ENCODE measurements around the gene MUC6. TPM values are rescaled to one million over a fixed set of nuclear protein-coding genes. Genes with fewer than 3 reads are reported as not detected.

MUC6 gene
- total and polyA plus RNA-seq, 2 of the 8 experiments (the other 6 are each of a cell fraction or from before 2014, with no cell fraction given): not detected

DNA sequence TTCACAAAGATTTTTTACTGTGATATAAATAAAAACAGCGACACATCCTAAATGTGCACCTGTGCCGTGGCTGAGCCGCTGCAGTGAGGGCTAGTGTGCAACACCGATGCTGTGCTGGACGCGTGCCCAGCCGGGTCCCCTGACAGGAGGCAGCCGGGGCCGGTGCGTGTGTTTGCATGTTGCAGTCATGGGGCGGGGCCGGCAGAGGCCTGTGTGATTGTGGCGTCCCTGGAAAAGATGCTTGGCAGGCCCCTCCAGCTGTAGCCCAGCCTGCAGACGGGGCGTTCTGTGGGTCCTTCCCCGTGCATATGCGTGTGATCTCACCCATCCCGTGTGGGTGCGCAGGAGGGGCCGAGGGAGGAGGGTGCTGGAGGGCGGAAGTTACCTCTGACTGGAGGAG is 30.6 kb downstream of the MUC6 start:
- 92% methylated on average over 21 of the region's 21 CpGs; no CpG with 5 or more reads in 1 of the 2 experiments for WGBS, 2 experiments (ENCODE audit: extremely low coverage in 1 of 2, insufficient coverage in 1 of 2, insufficient read length in 1 of 2, insufficient replicate concordance in 2 of 2, low coverage in 1 of 2, low lambda C conversion rate in 2 of 2, missing lambda C conversion rate in 1 of 2)
- no peaks in the 10 kb centered on the region for H3K23me2 ChIP-seq (ENCODE audit: low read depth, low read length)
- no peak overlapping the region for H2BK5ac ChIP-seq (ENCODE audit: low read depth, low read length)
- peaks cover 15 to 33% (median 30%) of the 10 kb centered on the region in 4 experiments for H3K36me3 ChIP-seq (ENCODE audit: control insufficient read depth in 2 of 4, insufficient read depth in 4 of 4, low read length in 3 of 4)
- no peak overlapping the region for H3K4me3 ChIP-seq (ENCODE audit: extremely low read depth in 1 of 4, insufficient read depth in 2 of 4, low read depth in 3 of 4, low read length in 4 of 4)
- H3K4me1 ChIP-seq (replicated peaks in 1 of 4; ENCODE audit: control insufficient read depth in 3 of 4, insufficient read depth in 4 of 4, low read length in 3 of 4): no peaks in the 10 kb centered on the region
- FAIRE-seq (no peak), DNase-seq (ENCODE audit: low read depth in 1 of 2, low spot score in 2 of 2) (no peak)
- no peak overlapping the region for H3K56ac ChIP-seq (replicated peaks; ENCODE audit: insufficient read length, low read depth, low read length)
- TF ChIP-seq RNF2 (IDR thresholded peaks at IDR 0.05; ENCODE audit: borderline replicate concordance, low read depth, low read length, missing control alignments, poor library complexity, severe bottlenecking) (no peak), GTF2F1 (IDR thresholded peaks at IDR 0.05; ENCODE audit: borderline replicate concordance, low read depth, low read length) (no peak)
- H4K20me1 ChIP-seq (replicated peaks in 1 of 2; ENCODE audit: control insufficient read depth in 1 of 2, insufficient read depth in 2 of 2, low read length in 2 of 2): peaks cover 0 to 8% of the 10 kb centered on the region in 2 experiments
- H2BK20ac ChIP-seq (ENCODE audit: low read length): no peak overlapping the region
- no peak overlapping the region for H2BK120ac ChIP-seq (replicated peaks; ENCODE audit: low read depth, low read length)
- no peaks in the 10 kb centered on the region for H3K27me3 ChIP-seq (replicated peaks in 1 of 4; ENCODE audit: control insufficient read depth in 3 of 4, extremely low read depth in 1 of 4, insufficient read depth in 3 of 4, low read length in 3 of 4)
- no peak overlapping the region for H4K5ac ChIP-seq (ENCODE audit: insufficient read length, low read depth, low read length)
- no peak overlapping the region for H3K23ac ChIP-seq (ENCODE audit: insufficient read length)
- H2BK12ac ChIP-seq (ENCODE audit: low read depth, low read length): no peak overlapping the region
- peak overlapping the region; percentile 23; the same call in 1 of the 2 replicates for H4K8ac ChIP-seq (ENCODE audit: extremely low read depth, insufficient read depth, low read length)
- no peaks in the 10 kb centered on the region; a peak in 1 of 4 replicates for H3K79me2 ChIP-seq (ENCODE audit: control insufficient read depth in 1 of 2, insufficient read depth in 2 of 2, low read length in 2 of 2)
- no peak overlapping the region for H3K14ac ChIP-seq (ENCODE audit: insufficient read length)
- no peak overlapping the region for H3K4ac ChIP-seq (replicated peaks; ENCODE audit: insufficient read length, low read depth, low read length)
- H3K27ac ChIP-seq (ENCODE audit: low read depth, low read length): no peak overlapping the region
- no peak overlapping the region for H4K91ac ChIP-seq (replicated peaks; ENCODE audit: insufficient read length, low read length)
- no peak overlapping the region for H2BK15ac ChIP-seq (ENCODE audit: low read length)
- POLR2A ChIA-PET (ENCODE audit: partially characterized antibody): no interaction called here
- no peak overlapping the region for H3K9ac ChIP-seq (replicated peaks in 1 of 4; ENCODE audit: extremely low read depth in 1 of 4, low read depth in 3 of 4, low read length in 3 of 4)
- H3K79me1 ChIP-seq (ENCODE audit: low read depth, low read length): no peaks in the 10 kb centered on the region; the same call in 1 of the 2 replicates
- no peaks in the 10 kb centered on the region for H3K9me3 ChIP-seq (ENCODE audit: insufficient read depth in 2 of 2, low read depth in 1 of 2, low read length in 1 of 2)
- CTCF ChIA-PET (ENCODE audit: partially characterized antibody): interaction anchor here (1.2 to 2.0 kb wide), 4 partner anchors 9 to 114 kb away, joined by 3 to 6 read pairs (median 4); no protein-coding TSS in a partner anchor
- H3K4me2 ChIP-seq (ENCODE audit: insufficient read depth in 1 of 2, low read depth in 2 of 2, low read length in 2 of 2): no peak overlapping the region
- H2AK5ac ChIP-seq (ENCODE audit: low read depth, low read length): no peak overlapping the region
- H3K18ac ChIP-seq (ENCODE audit: extremely low read depth, low read length): no peak overlapping the region
- no peak overlapping the region for H2AFZ ChIP-seq (ENCODE audit: low read length)

Measured in H1 (cell line).